ENCODE data around the gene RNF148. TPM values are rescaled to one million over a fixed set of nuclear protein-coding genes. Genes with fewer than 3 reads are reported as not detected.

RNF148 gene
- total RNA-seq, 4 donors from 2014 or later = 0.96 to 15.0 (median 1.5) TPM

GRCh38 chr7:122672536-122672935 is 30.2 kb downstream of the RNF148 start:
- 94 to 100% methylated on average over 2 to 8 of the region's 8 CpGs for WGBS, 2 donors (ENCODE audit: low coverage in 1 of 2)
- intact Hi-C loops (cut with DNase I; ENCODE audit: low total_unique reads) = no loop called here
- Histone ChIP-seq H3K4me1 (no peaks in the 10 kb centered on the region), H3K27me3 (no peaks in the 10 kb centered on the region), H3K4me3 (no peak overlapping the region), H3K27ac (no peak overlapping the region), H3K9me3 (no peaks in the 10 kb centered on the region), H3K36me3 (no peaks in the 10 kb centered on the region)
- no peak for DNase-seq
- in situ Hi-C loops (cut with MboI; ENCODE audit: low pct_ligation_motif_present in 1 of 4, low pct_unique_long_range_greater_than_20kb in 1 of 4, low sequenced_read_pairs in 3 of 4) = no loop called here
- TF ChIP-seq POLR2A (IDR thresholded peaks at IDR 0.05) (no peak), CTCF (IDR thresholded peaks at IDR 0.05) (no peak), POLR2AphosphoS5 (IDR thresholded peaks at IDR 0.05) (no peak), EP300 (IDR thresholded peaks at IDR 0.05; ENCODE audit: low read depth) (no peak)

- TF ChIP-seq POLR2AphosphoS5 (IDR thresholded peaks at IDR 0.05) = no peak
- no peak for TF ChIP-seq POLR2A (IDR thresholded peaks at IDR 0.05)
- no peak for TF ChIP-seq EP300 (IDR thresholded peaks at IDR 0.05; ENCODE audit: low read depth)
- TF ChIP-seq CTCF (IDR thresholded peaks at IDR 0.05) = no peak
- 71 to 87% methylated on average over 2 of the region's 2 CpGs for WGBS, 2 donors (ENCODE audit: low coverage in 1 of 2)
- Histone ChIP-seq H3K4me1 (no peaks in the 10 kb centered on the region), H3K27ac (no peak overlapping the region), H3K9me3 (no peaks in the 10 kb centered on the region), H3K27me3 (no peaks in the 10 kb centered on the region), H3K4me3 (no peak overlapping the region), H3K36me3 (no peaks in the 10 kb centered on the region)
- intact Hi-C loops (cut with DNase I; ENCODE audit: low total_unique reads) (no loop called here), in situ Hi-C loops (cut with MboI; ENCODE audit: low pct_ligation_motif_present in 1 of 4, low pct_unique_long_range_greater_than_20kb in 1 of 4, low sequenced_read_pairs in 3 of 4) (no loop called here)
- DNase-seq = no peak
Observed at GRCh38 chr7:122663733-122664132, 39.0 kb downstream of the RNF148 start.

DNA sequence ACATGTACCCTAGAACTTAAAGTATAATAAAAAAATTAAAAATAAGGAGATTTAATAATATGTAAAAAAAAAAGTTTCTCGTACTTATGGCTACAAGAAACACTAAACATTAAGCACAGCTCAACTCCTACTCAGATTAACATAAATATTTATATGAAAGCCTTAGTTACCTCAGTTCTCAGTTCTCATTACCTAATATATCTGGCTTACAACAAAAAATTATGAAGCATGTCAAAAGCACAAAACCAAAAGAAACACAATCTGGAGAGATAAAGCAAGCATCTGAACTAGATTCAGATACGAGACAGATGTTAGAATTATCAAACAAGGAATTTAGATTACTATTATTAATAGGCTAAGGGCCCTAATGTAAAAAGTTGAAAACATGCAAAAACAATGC is 43.9 kb downstream of the RNF148 start:
- no peaks in the 10 kb centered on the region for H3K27me3 ChIP-seq
- no peak overlapping the region for H3K27ac ChIP-seq
- no peak for DNase-seq
- H3K9me3 ChIP-seq = no peaks in the 10 kb centered on the region
- no peak for TF ChIP-seq EP300 (IDR thresholded peaks at IDR 0.05; ENCODE audit: low read depth)
- TF ChIP-seq POLR2A (IDR thresholded peaks at IDR 0.05) = no peak
- TF ChIP-seq POLR2AphosphoS5 (IDR thresholded peaks at IDR 0.05) = no peak
- TF ChIP-seq CTCF (IDR thresholded peaks at IDR 0.05) = no peak
- H3K4me1 ChIP-seq = no peaks in the 10 kb centered on the region
- 61 to 80% methylated on average over 2 of the region's 2 CpGs for WGBS, 2 donors (ENCODE audit: low coverage in 1 of 2)
- intact Hi-C loops (cut with DNase I; ENCODE audit: low total_unique reads) (loop anchor here (10.0 kb wide), 1 partner anchor 736 kb away; no protein-coding TSS in a partner anchor), in situ Hi-C loops (cut with MboI; ENCODE audit: low pct_ligation_motif_present in 1 of 4, low pct_unique_long_range_greater_than_20kb in 1 of 4, low sequenced_read_pairs in 3 of 4) (no loop called here)
- H3K4me3 ChIP-seq = no peak overlapping the region
- H3K36me3 ChIP-seq = no peaks in the 10 kb centered on the region

DNA sequence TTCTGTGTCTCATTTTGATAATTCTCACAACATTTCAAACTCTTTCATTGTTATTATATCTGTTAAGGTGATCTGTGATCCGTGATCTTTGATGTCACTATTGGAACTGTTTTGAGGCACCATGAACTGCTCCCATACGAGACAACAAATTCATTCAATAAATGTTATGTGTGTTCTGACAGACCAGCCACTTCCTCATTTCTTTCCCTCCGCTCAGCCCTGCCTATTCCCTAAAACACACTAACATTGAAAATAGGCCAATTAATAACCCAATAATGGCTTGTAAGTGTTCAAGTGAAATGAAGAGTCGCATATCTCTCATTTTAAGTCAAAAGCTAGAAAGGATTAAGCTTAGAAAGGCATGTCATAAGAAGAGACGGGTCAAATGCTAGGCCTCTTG is 49.0 kb downstream of the RNF148 start:
- H3K27ac ChIP-seq = no peak overlapping the region
- no peak for DNase-seq
- H3K36me3 ChIP-seq = no peaks in the 10 kb centered on the region
- no peak overlapping the region for H3K4me3 ChIP-seq
- in situ Hi-C loops (cut with MboI; ENCODE audit: low pct_ligation_motif_present in 1 of 4, low pct_unique_long_range_greater_than_20kb in 1 of 4, low sequenced_read_pairs in 3 of 4) (no loop called here), intact Hi-C loops (cut with DNase I; ENCODE audit: low total_unique reads) (loop anchor here (10.0 kb wide), 1 partner anchor 741 kb away; no protein-coding TSS in a partner anchor)
- 76 to 85% methylated on average over 5 of the region's 5 CpGs for whole genome bisulfite sequencing, 2 donors (ENCODE audit: low coverage in 1 of 2)
- no peaks in the 10 kb centered on the region for H3K9me3 ChIP-seq
- no peaks in the 10 kb centered on the region for H3K27me3 ChIP-seq
- TF ChIP-seq POLR2A (IDR thresholded peaks at IDR 0.05) (no peak), CTCF (IDR thresholded peaks at IDR 0.05) (no peak), EP300 (IDR thresholded peaks at IDR 0.05; ENCODE audit: low read depth) (no peak), POLR2AphosphoS5 (IDR thresholded peaks at IDR 0.05) (no peak)
- H3K4me1 ChIP-seq = no peaks in the 10 kb centered on the region
